ENCODE measurements around the gene ADSS1.
"Not testable (repeated sequence)": the region's sequence is repeated elsewhere in the genome, so short reads cannot be mapped to it uniquely, and the experiment has no call there.

Gene ADSS1

GRCh38 chr14:104734601-104734990 lies 10.6 kb downstream of the ADSS1 start:
- DNase-seq = no peak

- no peak for DNase-seq
These were observed 11.2 kb downstream of the ADSS1 start for GRCh38 chr14:104734991-104735779.

- DNase-seq = no peak
These were observed 12.0 kb downstream of the ADSS1 start for GRCh38 chr14:104735830-104736642.

GRCh38 chr14:104738375-104739019 lies 14.5 kb downstream of the ADSS1 start:
- DNase-seq = no peak

- no peak for DNase-seq
These were observed 15.0 kb downstream of the ADSS1 start for GRCh38 chr14:104739026-104739425.

- no peak for DNase-seq
These were observed 15.8 kb downstream of the ADSS1 start for GRCh38 chr14:104739546-104740516.

- no peak for DNase-seq
These were observed 17.2 kb downstream of the ADSS1 start for GRCh38 chr14:104741108-104741802.

- no peak for DNase-seq
These were observed 17.8 kb downstream of the ADSS1 start for GRCh38 chr14:104741803-104742251.

GRCh38 chr14:104742586-104743455 lies 18.8 kb downstream of the ADSS1 start:
- DNase-seq = no peak

- DNase-seq = no peak
These were observed 19.7 kb downstream of the ADSS1 start for GRCh38 chr14:104743461-104744380.

GRCh38 chr14:104744484-104744883 lies 20.5 kb downstream of the ADSS1 start:
- no peak for DNase-seq

- no peak for DNase-seq
These were observed 21.4 kb downstream of the ADSS1 start for GRCh38 chr14:104745431-104745830.

- no peak for DNase-seq
These were observed 22.1 kb downstream of the ADSS1 start for GRCh38 chr14:104746071-104746545.

GRCh38 chr14:104746934-104747481 lies 23.0 kb downstream of the ADSS1 start:
- DNase-seq = no peak

GRCh38 chr14:104747876-104748275 lies 23.8 kb downstream of the ADSS1 start:
- DNase-seq = no peak

- DNase-seq = no peak
These were observed 25.2 kb downstream of the ADSS1 start for GRCh38 chr14:104749111-104749649.

- no peak for DNase-seq
These were observed 26.2 kb downstream of the ADSS1 start for GRCh38 chr14:104750056-104750752.

- DNase-seq = not testable (repeated sequence)
These were observed 26.7 kb downstream of the ADSS1 start for GRCh38 chr14:104750753-104751057.
